Uterus (tissue), 2 donors: Measurements from ENCODE around the gene GIPC2.

Experiments used
- POLR2A ChIP-seq, 2 donors: fragments of 450-650 bp; IDR thresholded peaks; one replicate each; pipeline ENCODE4 v1.6.1; 2016; ENCODE audit warnings: antibody characterized with exemption in 2 of 2, mild to moderate bottlenecking in 1 of 2, moderate library complexity in 1 of 2
- TF ChIP-seq, protein P1 (sequence below), 4 experiments: fragments of 200-600 bp in 2 of 4; fragments of 450-650 bp in 2 of 4; sonication (generic) in 2 of 4; IDR thresholded peaks; one replicate each; pipeline ENCODE4 v1.5.1; 2016 to 2019; ENCODE audit warnings: antibody characterized with exemption in 4 of 4, mild to moderate bottlenecking in 2 of 4, moderate library complexity in 1 of 4

DNA sequence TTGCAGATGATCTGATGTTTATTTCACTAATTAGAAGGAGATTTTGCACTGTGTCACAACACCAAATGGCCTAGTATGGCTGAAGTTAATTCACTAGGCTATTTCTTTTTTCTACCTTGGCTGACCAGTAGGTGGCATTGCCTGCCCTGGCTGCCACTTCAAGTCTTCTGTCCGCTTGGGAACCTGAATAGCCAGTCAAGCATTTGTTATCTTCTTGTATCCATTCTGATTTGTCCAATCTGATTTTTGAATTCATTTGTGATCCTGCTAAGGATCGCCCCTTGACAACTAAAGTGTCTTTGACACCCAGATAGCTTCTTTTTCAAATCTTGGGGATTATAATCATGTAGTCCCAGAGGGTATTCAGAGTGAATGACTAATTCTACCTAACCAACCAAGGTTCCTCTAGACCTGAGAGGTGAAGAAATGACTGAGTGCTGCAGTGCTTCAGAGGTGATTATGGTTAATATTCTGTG, 99.4 kb downstream of the GIPC2 start:
- TF ChIP-seq, protein P1, sequence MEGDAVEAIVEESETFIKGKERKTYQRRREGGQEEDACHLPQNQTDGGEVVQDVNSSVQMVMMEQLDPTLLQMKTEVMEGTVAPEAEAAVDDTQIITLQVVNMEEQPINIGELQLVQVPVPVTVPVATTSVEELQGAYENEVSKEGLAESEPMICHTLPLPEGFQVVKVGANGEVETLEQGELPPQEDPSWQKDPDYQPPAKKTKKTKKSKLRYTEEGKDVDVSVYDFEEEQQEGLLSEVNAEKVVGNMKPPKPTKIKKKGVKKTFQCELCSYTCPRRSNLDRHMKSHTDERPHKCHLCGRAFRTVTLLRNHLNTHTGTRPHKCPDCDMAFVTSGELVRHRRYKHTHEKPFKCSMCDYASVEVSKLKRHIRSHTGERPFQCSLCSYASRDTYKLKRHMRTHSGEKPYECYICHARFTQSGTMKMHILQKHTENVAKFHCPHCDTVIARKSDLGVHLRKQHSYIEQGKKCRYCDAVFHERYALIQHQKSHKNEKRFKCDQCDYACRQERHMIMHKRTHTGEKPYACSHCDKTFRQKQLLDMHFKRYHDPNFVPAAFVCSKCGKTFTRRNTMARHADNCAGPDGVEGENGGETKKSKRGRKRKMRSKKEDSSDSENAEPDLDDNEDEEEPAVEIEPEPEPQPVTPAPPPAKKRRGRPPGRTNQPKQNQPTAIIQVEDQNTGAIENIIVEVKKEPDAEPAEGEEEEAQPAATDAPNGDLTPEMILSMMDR (IDR thresholded peaks at IDR 0.05), result peak; percentile 72 to 92 (median 82)
- no peak for TF ChIP-seq POLR2A (IDR thresholded peaks at IDR 0.05)
